Large intestine (tissue), 3 donors: ENCODE measurements around the gene UBAC2. TPM values are rescaled to one million over a fixed set of nuclear protein-coding genes. Genes with fewer than 3 reads are reported as not detected.

Experiments used
- DNase-seq, 2 donors: peaks; one replicate each; pipeline versions ENCODE4 v3.0.0 to v3.0.0-alpha.2; 2013
- H3K27ac ChIP-seq: one replicate; pipeline ENCODE4 v1.5.1; 2013; ENCODE audit warnings: low read length
- H3K27me3 ChIP-seq: 2 replicates; pipeline ENCODE4 v1.6.1; 2013; ENCODE audit warnings: low read length; ENCODE audit not compliant: control insufficient read depth, insufficient read depth
- H3K36me3 ChIP-seq: 2 replicates; pipeline ENCODE4 v1.6.1; 2013; ENCODE audit warnings: low read length; ENCODE audit not compliant: control insufficient read depth, insufficient read depth
- H3K4me1 ChIP-seq: one replicate; pipeline ENCODE4 v1.6.1; 2013; ENCODE audit warnings: low read length; ENCODE audit not compliant: control insufficient read depth, insufficient read depth
- H3K4me3 ChIP-seq: one replicate; pipeline ENCODE4 v1.5.1; 2013; ENCODE audit warnings: low read length
- H3K9me3 ChIP-seq: one replicate; pipeline ENCODE4 v1.6.1; 2013; ENCODE audit warnings: mild to moderate bottlenecking, low read depth, low read length, moderate library complexity; ENCODE audit not compliant: control insufficient read depth
- WGBS: methylation state at CpG from one replicate; pipeline ENCODE4 v1.1.5; 2013; ENCODE audit warnings: low lambda C conversion rate; ENCODE audit not compliant: insufficient coverage; 5-methylcytosine and 5-hydroxymethylcytosine counted together
- polyA plus RNA-seq: library from polyadenylated mRNA; unstranded; fragments of 120-200 nt; gene quantifications from one replicate; pipeline ENCODE4 v1.2.1, GENCODE V29; 2013

Gene UBAC2
- polyA plus RNA-seq, 1 donor = 77.8 TPM

- Histone ChIP-seq H3K4me1 (no peaks in the 10 kb centered on the region), H3K36me3 (peaks cover 9% of the 10 kb centered on the region), H3K27ac (no peak overlapping the region), H3K27me3 (no peaks in the 10 kb centered on the region), H3K4me3 (no peak overlapping the region), H3K9me3 (no peaks in the 10 kb centered on the region)
- no peak for DNase-seq
- WGBS = no CpG with 5 or more reads among the region's 7 CpGs
These were observed 100.6 kb downstream of the UBAC2 start for GRCh38 chr13:99301056-99301838.

GRCh38 chr13:99301913-99302636, 101.4 kb downstream of the UBAC2 start:
- Histone ChIP-seq H3K4me3 (no peak overlapping the region), H3K36me3 (peaks cover 9% of the 10 kb centered on the region), H3K4me1 (no peaks in the 10 kb centered on the region), H3K27me3 (no peaks in the 10 kb centered on the region), H3K27ac (no peak overlapping the region), H3K9me3 (no peaks in the 10 kb centered on the region)
- WGBS = no CpG with 5 or more reads among the region's 1 CpG
- no peak for DNase-seq

- Histone ChIP-seq H3K9me3 (no peaks in the 10 kb centered on the region), H3K36me3 (peaks cover 9% of the 10 kb centered on the region), H3K4me3 (no peak overlapping the region), H3K27me3 (no peaks in the 10 kb centered on the region), H3K4me1 (no peaks in the 10 kb centered on the region), H3K27ac (no peak overlapping the region)
- DNase-seq = no peak
- WGBS = 60% methylated on average over 1 of the region's 8 CpGs
These were observed 102.2 kb downstream of the UBAC2 start for GRCh38 chr13:99302637-99303505.

GRCh38 chr13:99303863-99304521, 103.3 kb downstream of the UBAC2 start:
- peaks cover 11% of the 10 kb centered on the region for H3K36me3 ChIP-seq
- H3K9me3 ChIP-seq = no peaks in the 10 kb centered on the region
- peaks cover 2% of the 10 kb centered on the region for H3K4me1 ChIP-seq
- H3K4me3 ChIP-seq = no peak overlapping the region
- no peak overlapping the region for H3K27ac ChIP-seq
- no peak for DNase-seq
- WGBS = no CpG with 5 or more reads among the region's 14 CpGs
- H3K27me3 ChIP-seq = no peaks in the 10 kb centered on the region

GRCh38 chr13:99304541-99304940, 103.9 kb downstream of the UBAC2 start:
- Histone ChIP-seq H3K36me3 (peaks cover 11% of the 10 kb centered on the region), H3K9me3 (no peaks in the 10 kb centered on the region), H3K4me3 (no peak overlapping the region), H3K4me1 (peaks cover 2% of the 10 kb centered on the region), H3K27me3 (no peaks in the 10 kb centered on the region), H3K27ac (no peak overlapping the region)
- whole genome bisulfite sequencing = 100% methylated on average over 3 of the region's 4 CpGs
- no peak for DNase-seq

GRCh38 chr13:99305158-99305557, 104.5 kb downstream of the UBAC2 start:
- no peaks in the 10 kb centered on the region for H3K27me3 ChIP-seq
- no peak for DNase-seq
- no CpG with 5 or more reads among the region's 5 CpGs for WGBS
- no peak overlapping the region for H3K27ac ChIP-seq
- H3K4me1 ChIP-seq = peaks cover 2% of the 10 kb centered on the region
- H3K36me3 ChIP-seq = peaks cover 9% of the 10 kb centered on the region
- no peak overlapping the region for H3K4me3 ChIP-seq
- no peaks in the 10 kb centered on the region for H3K9me3 ChIP-seq

GRCh38 chr13:99305566-99305965, 104.9 kb downstream of the UBAC2 start:
- DNase-seq = no peak
- peaks cover 9% of the 10 kb centered on the region for H3K36me3 ChIP-seq
- H3K27me3 ChIP-seq = no peaks in the 10 kb centered on the region
- H3K9me3 ChIP-seq = no peaks in the 10 kb centered on the region
- H3K4me3 ChIP-seq = no peak overlapping the region
- peaks cover 2% of the 10 kb centered on the region for H3K4me1 ChIP-seq
- no peak overlapping the region for H3K27ac ChIP-seq
- no CpG with 5 or more reads among the region's 8 CpGs for WGBS

- peak within 1 kb of the TSS; percentile 36 for H3K27ac ChIP-seq
- H3K4me3 ChIP-seq = peak within 1 kb of the TSS; percentile 19
- no peaks in the 10 kb centered on the region for H3K27me3 ChIP-seq
- peaks cover 2% of the 10 kb centered on the region for H3K4me1 ChIP-seq
- H3K9me3 ChIP-seq = no peaks in the 10 kb centered on the region
- no CpG with 5 or more reads among the region's 4 CpGs for WGBS
- DNase-seq = peak in 1 of 2 donors; percentile 27
- H3K36me3 ChIP-seq = peaks cover 9% of the 10 kb centered on the region
These were observed 106.6 kb downstream of the UBAC2 start, which contains the start of gene GPR183 for GRCh38 chr13:99307247-99307646. Gene GPR183 (minus strand): TSS chr13:99307399. CDS start chr13:99296145, 11,254 bp downstream.

GRCh38 chr13:99307648-99308339, 107.1 kb downstream of the UBAC2 start:
- H3K27me3 ChIP-seq = no peaks in the 10 kb centered on the region
- no CpG with 5 or more reads among the region's 6 CpGs for WGBS
- no peak overlapping the region for H3K4me3 ChIP-seq
- peak overlapping the region; percentile 36 for H3K27ac ChIP-seq
- peaks cover 9% of the 10 kb centered on the region for H3K36me3 ChIP-seq
- peaks cover 2% of the 10 kb centered on the region for H3K4me1 ChIP-seq
- H3K9me3 ChIP-seq = no peaks in the 10 kb centered on the region
- DNase-seq = no peak
